Lower leg skin (tissue), 3 donors: ENCODE results near the gene PNO1.
"Not testable (repeated sequence)": the region's sequence is repeated elsewhere in the genome, so short reads cannot be mapped to it uniquely, and the experiment has no call there.

Source experiments
- POLR2A ChIP-seq, 2 donors: fragments of 450-650 bp; IDR thresholded peaks; one replicate each; pipeline ENCODE4 v1.6.1; 2016 to 2017; ENCODE audit warnings: antibody characterized with exemption in 2 of 2, mild to moderate bottlenecking in 1 of 2, moderate library complexity in 1 of 2
- TF ChIP-seq, protein P1 (sequence below), 3 donors: fragments of 450-650 bp; IDR thresholded peaks; one replicate each; pipeline ENCODE4 v1.5.1; 2016; ENCODE audit warnings: antibody characterized with exemption in 3 of 3, mild to moderate bottlenecking in 3 of 3, moderate library complexity in 2 of 3

DNA sequence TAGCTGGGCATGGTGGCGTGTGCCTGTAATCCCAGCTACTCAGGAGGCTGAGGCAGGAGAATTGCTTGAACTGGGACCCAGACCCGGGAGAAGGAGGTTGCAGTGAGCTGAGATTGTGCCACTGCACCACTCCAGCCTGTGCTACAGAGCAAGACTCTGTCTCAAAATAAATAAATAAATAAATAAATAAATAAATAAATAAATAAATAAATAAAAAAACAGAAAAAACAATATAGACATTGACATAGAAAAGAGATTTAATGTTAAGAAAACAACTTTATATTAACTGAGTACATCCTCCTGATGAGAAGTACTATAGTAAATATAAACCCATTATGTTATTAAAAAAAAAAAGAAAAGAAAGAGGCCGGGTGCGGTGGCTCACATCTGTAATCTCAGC is 39.8 kb upstream of the PNO1 start:
- TF ChIP-seq, protein P1, sequence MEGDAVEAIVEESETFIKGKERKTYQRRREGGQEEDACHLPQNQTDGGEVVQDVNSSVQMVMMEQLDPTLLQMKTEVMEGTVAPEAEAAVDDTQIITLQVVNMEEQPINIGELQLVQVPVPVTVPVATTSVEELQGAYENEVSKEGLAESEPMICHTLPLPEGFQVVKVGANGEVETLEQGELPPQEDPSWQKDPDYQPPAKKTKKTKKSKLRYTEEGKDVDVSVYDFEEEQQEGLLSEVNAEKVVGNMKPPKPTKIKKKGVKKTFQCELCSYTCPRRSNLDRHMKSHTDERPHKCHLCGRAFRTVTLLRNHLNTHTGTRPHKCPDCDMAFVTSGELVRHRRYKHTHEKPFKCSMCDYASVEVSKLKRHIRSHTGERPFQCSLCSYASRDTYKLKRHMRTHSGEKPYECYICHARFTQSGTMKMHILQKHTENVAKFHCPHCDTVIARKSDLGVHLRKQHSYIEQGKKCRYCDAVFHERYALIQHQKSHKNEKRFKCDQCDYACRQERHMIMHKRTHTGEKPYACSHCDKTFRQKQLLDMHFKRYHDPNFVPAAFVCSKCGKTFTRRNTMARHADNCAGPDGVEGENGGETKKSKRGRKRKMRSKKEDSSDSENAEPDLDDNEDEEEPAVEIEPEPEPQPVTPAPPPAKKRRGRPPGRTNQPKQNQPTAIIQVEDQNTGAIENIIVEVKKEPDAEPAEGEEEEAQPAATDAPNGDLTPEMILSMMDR (IDR thresholded peaks at IDR 0.05), result not testable (repeated sequence)
- not testable (repeated sequence) for TF ChIP-seq POLR2A (IDR thresholded peaks at IDR 0.05)
